ENCODE results near the gene PRRX2.
A peak's percentile ranks its signal among the peaks of the same experiment; 100 is the strongest.

PRRX2 gene

DNA sequence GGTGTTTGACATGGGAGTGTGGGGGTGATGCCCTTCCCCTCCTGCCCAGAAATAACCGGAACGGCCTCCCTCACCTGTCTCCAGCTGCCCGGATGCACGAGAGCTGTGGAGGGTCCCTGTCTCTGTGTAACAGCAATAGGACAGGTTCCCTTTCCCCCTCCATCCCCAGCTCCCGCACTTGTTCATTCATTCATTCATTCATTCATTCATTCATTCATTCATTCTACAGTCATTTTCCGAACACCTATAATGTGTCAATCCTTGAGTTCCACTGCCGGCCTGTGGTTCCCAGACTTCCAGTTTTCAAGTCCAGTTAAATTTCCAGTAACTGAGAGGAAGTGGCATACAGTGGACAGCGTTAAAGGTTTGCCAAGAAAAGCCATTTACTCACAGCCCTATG lies 7.3 kb downstream of the PRRX2 start:
- no peak overlapping the region for H3K27ac ChIP-seq
- TF ChIP-seq, protein P1, sequence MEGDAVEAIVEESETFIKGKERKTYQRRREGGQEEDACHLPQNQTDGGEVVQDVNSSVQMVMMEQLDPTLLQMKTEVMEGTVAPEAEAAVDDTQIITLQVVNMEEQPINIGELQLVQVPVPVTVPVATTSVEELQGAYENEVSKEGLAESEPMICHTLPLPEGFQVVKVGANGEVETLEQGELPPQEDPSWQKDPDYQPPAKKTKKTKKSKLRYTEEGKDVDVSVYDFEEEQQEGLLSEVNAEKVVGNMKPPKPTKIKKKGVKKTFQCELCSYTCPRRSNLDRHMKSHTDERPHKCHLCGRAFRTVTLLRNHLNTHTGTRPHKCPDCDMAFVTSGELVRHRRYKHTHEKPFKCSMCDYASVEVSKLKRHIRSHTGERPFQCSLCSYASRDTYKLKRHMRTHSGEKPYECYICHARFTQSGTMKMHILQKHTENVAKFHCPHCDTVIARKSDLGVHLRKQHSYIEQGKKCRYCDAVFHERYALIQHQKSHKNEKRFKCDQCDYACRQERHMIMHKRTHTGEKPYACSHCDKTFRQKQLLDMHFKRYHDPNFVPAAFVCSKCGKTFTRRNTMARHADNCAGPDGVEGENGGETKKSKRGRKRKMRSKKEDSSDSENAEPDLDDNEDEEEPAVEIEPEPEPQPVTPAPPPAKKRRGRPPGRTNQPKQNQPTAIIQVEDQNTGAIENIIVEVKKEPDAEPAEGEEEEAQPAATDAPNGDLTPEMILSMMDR (IDR thresholded peaks at IDR 0.05): no peak
- no peak overlapping the region for H3K4me3 ChIP-seq
- no peak for DNase-seq (ENCODE audit: low spot score)

DNA sequence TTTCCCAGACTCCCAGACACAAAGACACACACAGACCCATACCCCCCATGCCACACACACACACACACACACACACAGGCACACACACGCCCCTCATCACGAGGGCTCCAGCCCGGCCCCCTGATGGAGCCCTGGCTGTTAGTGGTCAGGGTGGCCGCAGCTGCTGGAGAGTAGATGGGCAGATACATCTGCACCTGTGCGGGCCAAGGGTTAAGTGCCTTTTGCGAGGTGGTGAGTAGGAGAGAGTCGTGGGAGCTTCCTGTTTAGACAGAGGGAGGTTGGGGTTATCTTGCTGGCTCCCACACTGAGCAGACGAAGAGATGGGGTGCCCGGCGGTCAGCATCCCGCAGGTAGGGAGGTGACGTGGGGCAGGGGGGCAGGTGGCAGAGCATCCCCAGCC lies 8.2 kb downstream of the PRRX2 start:
- DNase-seq (ENCODE audit: low spot score): no peak
- Histone ChIP-seq H3K27ac (no peak overlapping the region), H3K4me3 (no peak overlapping the region)
- TF ChIP-seq, protein P1 (IDR thresholded peaks at IDR 0.05): no peak

DNA sequence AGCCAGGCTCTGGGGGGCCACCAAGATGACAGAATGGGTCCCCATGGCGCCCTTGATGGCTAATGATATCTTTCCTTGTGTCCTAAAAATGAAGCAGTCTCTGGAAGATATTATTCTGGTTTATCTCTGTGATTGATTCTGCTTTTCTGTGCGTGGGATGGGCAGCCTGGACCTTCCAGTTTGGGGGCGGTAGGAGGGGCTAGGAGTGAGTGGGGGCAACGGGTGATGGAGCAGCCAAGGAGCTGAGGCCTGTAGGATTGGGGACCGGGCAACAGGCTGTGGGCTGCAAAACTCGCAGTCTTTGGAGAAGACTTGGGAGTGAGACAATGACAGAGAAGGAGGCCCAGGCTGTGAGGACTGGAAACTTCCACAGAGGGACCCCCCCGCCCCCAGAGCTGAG lies 8.8 kb downstream of the PRRX2 start:
- no peak for DNase-seq (ENCODE audit: low spot score)
- TF ChIP-seq, protein P1 (IDR thresholded peaks at IDR 0.05): no peak
- Histone ChIP-seq H3K27ac (no peak overlapping the region), H3K4me3 (no peak overlapping the region)

DNA sequence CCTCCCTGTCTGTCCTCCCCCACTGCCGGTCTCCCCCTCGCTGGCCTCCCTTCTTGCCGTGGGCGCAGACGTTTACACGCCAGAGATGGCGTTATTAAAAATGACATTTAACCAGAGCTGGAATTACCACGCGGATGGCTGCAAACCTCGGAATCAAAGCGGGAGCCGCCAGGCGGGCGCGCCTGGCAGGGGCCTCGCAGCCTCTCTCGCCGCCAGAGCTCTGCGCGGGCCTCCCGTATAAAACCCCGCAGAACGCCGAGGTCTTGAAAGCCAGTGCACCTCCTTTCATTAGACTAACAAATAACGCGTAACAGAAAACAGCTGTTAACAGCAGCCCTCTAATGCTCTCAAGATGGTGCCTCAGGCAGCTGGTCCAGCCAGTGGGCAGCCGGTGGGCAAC lies 10.2 kb downstream of the PRRX2 start:
- no peak for DNase-seq (ENCODE audit: low spot score)
- Histone ChIP-seq H3K4me3 (no peak overlapping the region), H3K27ac (no peak overlapping the region)
- TF ChIP-seq, protein P1 (IDR thresholded peaks at IDR 0.05): no peak

DNA sequence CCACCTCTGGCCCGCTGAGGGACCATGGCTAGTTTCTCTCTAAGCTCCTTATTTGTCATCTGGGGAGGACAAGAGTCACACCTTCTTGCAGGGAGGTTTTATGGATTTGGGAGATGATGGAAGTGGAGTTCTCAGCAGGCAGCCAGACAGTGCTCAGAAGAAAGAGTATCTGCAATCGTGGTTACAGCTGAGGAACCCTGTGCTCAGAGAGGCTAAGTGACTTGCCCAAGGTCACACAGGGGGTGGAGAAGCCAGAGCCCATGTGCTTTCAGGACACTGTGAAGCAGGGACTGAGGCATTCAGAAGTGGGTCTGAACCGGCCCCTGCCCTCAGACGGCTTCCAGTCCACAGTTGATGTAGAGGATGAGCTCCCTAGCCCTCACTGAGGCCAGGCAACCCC lies 10.8 kb downstream of the PRRX2 start:
- TF ChIP-seq, protein P1 (IDR thresholded peaks at IDR 0.05): no peak
- H3K4me3 ChIP-seq: no peak overlapping the region
- H3K27ac ChIP-seq: peak overlapping the region in 1 of 2 donors; percentile 28
- DNase-seq (ENCODE audit: low spot score): no peak

DNA sequence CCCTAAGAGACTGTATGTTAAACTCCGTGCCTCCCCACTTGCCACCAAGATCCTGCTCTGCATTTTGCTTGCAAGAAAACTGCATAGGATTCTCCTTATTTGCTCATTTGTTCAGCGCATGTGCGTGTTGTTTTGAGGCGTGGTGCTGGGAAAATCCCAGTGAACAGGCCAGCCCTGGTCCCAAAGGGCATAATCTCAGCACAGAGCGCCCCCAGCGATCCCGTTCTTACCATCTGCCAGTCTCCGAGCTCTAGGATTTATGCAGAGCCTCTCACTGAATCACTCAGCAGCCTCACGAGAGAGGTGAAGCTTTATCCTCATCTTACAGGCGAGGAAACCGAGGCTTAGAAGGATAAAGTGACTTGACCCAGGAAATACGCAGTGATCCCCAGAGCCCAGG lies 11.5 kb downstream of the PRRX2 start:
- DNase-seq (ENCODE audit: low spot score): no peak

DNA sequence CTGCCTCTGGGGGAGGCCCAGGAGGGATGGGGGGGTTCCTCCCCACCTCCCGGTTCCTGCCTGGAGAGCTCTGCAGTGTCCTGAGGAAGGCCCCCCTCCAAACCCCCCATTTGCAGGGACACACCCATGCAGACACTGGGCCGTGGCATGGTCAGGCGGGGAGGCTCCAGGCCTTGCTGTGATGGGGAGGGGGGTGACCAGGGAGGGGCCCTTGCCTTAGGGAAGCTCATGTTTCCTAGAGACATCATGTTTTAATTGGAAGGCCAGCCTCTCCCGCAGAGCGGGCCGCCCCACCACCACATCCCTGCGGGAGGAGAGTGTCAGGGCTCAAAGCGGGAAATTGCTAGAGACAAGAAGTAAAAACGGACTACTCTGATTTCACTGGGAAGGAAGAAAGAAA lies 12.0 kb downstream of the PRRX2 start:
- TF ChIP-seq, protein P1 (IDR thresholded peaks at IDR 0.05): no peak
- DNase-seq (ENCODE audit: low spot score): no peak
- H3K4me3 ChIP-seq: no peak overlapping the region
- H3K27ac ChIP-seq: peak overlapping the region in 1 of 2 donors; percentile 62

More for the DNA sequence above, 11.5 kb downstream of the PRRX2 start:
- TF ChIP-seq, protein P1 (IDR thresholded peaks at IDR 0.05): no peak
- Histone ChIP-seq H3K27ac (peak overlapping the region in 1 of 2 donors; percentile 62), H3K4me3 (no peak overlapping the region)

Data from coronary artery (tissue), 2 donors.